HEK293T (cell line): ENCODE results near the gene CHD2.

Experiments used
- BHLHE40 ChIP-seq: fragments of 450-650 bp; IDR thresholded peaks from 2 replicates; pipeline ENCODE4 v1.6.1; 2016; ENCODE audit warnings: mild to moderate bottlenecking, moderate library complexity, borderline replicate concordance
- ELF4 ChIP-seq: fragments of 450-650 bp; IDR thresholded peaks from 2 replicates; pipeline ENCODE4 v1.6.1; 2017; ENCODE audit warnings: antibody characterized with exemption
- FOXK2 ChIP-seq: fragments of 450-650 bp; IDR thresholded peaks from 2 replicates; pipeline ENCODE4 v1.6.1; 2016; ENCODE audit warnings: mild to moderate bottlenecking
- FOXM1 ChIP-seq: fragments of 450-650 bp; IDR thresholded peaks from 2 replicates; pipeline ENCODE4 v1.6.1; 2017; ENCODE audit warnings: mild to moderate bottlenecking, borderline replicate concordance
- HDGF ChIP-seq: fragments of 450-650 bp; IDR thresholded peaks from 2 replicates; pipeline ENCODE4 v1.6.1; 2017; ENCODE audit warnings: antibody characterized with exemption, borderline replicate concordance
- PKNOX1 ChIP-seq: fragments of 450-650 bp; IDR thresholded peaks from 2 replicates; pipeline ENCODE4 v1.6.1; 2016
- SP1 ChIP-seq: fragments of 450-650 bp; IDR thresholded peaks from 2 replicates; pipeline ENCODE4 v1.6.1; 2017
- SUZ12 ChIP-seq: fragments of 450-650 bp; IDR thresholded peaks from 2 replicates; pipeline ENCODE4 v1.6.1; 2016; ENCODE audit warnings: mild to moderate bottlenecking
- ZNF384 ChIP-seq: fragments of 450-650 bp; IDR thresholded peaks from 2 replicates; pipeline ENCODE4 v1.6.1; 2016

DNA sequence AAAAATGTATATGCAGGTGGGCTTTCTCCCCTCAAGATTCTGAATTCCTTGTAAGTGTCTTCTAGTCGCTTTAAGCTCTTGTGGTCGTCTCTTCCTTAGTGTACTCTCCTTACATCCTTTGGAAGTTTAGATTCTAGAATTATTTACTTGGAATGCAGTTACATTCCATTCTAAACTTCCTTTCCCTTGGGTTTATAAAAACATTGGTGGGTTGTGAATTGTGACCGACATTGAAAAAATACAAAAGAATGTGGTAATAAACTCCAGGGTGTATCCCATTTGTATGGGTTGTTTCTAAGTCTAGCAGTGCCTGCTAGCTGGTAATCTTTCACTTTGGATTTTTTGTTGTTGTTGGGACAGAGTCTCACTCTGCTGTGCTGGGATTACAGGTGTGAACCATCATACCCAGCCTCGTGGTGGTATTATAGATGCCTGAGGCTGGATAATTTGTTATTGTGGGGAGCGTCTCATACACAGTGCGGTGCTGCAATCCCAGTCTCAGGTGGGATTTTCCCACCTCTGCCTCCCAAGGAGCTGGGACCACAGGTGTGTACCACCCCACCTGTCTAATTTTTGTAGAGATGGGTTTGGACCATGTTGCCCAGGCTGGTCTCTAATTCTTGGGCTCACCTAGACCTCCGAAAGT is 9.1 kb downstream of the CHD2 start:
- TF ChIP-seq SP1 (no peak), ZNF384 (0 out of 2 replicates have a peak, but pooled peaks have one; percentile 23), FOXK2 (no peak), ELF4 (no peak), SUZ12 (no peak), PKNOX1 (peak; percentile 28; the same call in 1 of the 2 replicates), FOXM1 (no peak), HDGF (no peak), BHLHE40 (no peak)
